Effector CD4-positive, alpha-beta T cell (primary cell): Measurements from ENCODE around the gene NHSL1.

ENCODE experiments used
- DNase-seq: peaks from one replicate; pipeline ENCODE4 v3.0.0-alpha.2; 2020

NHSL1 gene

GRCh38 chr6:138523347-138524210 is 24.3 kb upstream of the NHSL1 start:
- DNase-seq: no peak

GRCh38 chr6:138522611-138523010 is 23.3 kb upstream of the NHSL1 start:
- no peak for DNase-seq

- DNase-seq: no peak
These were observed 22.5 kb upstream of the NHSL1 start for GRCh38 chr6:138521790-138522189.

GRCh38 chr6:138520463-138520862 is 21.2 kb upstream of the NHSL1 start:
- DNase-seq: no peak

- no peak for DNase-seq
These were observed 18.8 kb upstream of the NHSL1 start for GRCh38 chr6:138518054-138518453.

GRCh38 chr6:138517635-138518034 is 18.3 kb upstream of the NHSL1 start:
- peak; percentile 44 for DNase-seq

GRCh38 chr6:138515657-138516248 is 16.5 kb upstream of the NHSL1 start:
- DNase-seq: no peak

GRCh38 chr6:138514860-138515540 is 15.7 kb upstream of the NHSL1 start:
- no peak for DNase-seq

- no peak for DNase-seq
These were observed 13.3 kb upstream of the NHSL1 start for GRCh38 chr6:138512609-138513008.

GRCh38 chr6:138510093-138510492 is 10.8 kb upstream of the NHSL1 start:
- no peak for DNase-seq

GRCh38 chr6:138509371-138509770 is 10.1 kb upstream of the NHSL1 start:
- peak; percentile 35 for DNase-seq

GRCh38 chr6:138508676-138508988 is 9.3 kb upstream of the NHSL1 start:
- DNase-seq: no peak

- no peak for DNase-seq
These were observed 8.8 kb upstream of the NHSL1 start for GRCh38 chr6:138507977-138508675.

GRCh38 chr6:138504764-138505689 is 5.7 kb upstream of the NHSL1 start:
- no peak for DNase-seq

GRCh38 chr6:138503881-138504680 is 4.8 kb upstream of the NHSL1 start:
- DNase-seq: no peak

GRCh38 chr6:138502546-138502945 is 3.3 kb upstream of the NHSL1 start:
- DNase-seq: no peak

- DNase-seq: no peak
These were observed 1.7 kb upstream of the NHSL1 start for GRCh38 chr6:138500867-138501446.

GRCh38 chr6:138500045-138500665 is 861 bp upstream of the NHSL1 start:
- DNase-seq: no peak

GRCh38 chr6:138498629-138499302 is 528 bp downstream of the NHSL1 start:
- no peak for DNase-seq

GRCh38 chr6:138497286-138497685 is 2.0 kb downstream of the NHSL1 start:
- no peak for DNase-seq
